HPDE6-E6E7 (cell line): ENCODE measurements around the gene AMHR2.

Experiments used
- DNase-seq: peaks from one replicate; pipeline ENCODE4 v3.0.0; 2011; ENCODE audit warnings: missing footprints; ENCODE audit errors: extremely low spot score

The AMHR2 gene

GRCh38 chr12:53480491-53481442, 57.1 kb downstream of the AMHR2 start:
- no peak for DNase-seq
